GM20431 (cell line): Measurements from ENCODE around the gene TSPOAP1.

Source experiments
- in situ Hi-C: fragments of 300-500 bp; cut with MseI, MboI; formaldehyde crosslinking; loops from one replicate; pipeline ENCODE4 v1.15.0; 2020; ENCODE audit warnings: low sequenced_read_pairs; ENCODE audit not compliant: unreplicated experiment

The TSPOAP1 gene

DNA sequence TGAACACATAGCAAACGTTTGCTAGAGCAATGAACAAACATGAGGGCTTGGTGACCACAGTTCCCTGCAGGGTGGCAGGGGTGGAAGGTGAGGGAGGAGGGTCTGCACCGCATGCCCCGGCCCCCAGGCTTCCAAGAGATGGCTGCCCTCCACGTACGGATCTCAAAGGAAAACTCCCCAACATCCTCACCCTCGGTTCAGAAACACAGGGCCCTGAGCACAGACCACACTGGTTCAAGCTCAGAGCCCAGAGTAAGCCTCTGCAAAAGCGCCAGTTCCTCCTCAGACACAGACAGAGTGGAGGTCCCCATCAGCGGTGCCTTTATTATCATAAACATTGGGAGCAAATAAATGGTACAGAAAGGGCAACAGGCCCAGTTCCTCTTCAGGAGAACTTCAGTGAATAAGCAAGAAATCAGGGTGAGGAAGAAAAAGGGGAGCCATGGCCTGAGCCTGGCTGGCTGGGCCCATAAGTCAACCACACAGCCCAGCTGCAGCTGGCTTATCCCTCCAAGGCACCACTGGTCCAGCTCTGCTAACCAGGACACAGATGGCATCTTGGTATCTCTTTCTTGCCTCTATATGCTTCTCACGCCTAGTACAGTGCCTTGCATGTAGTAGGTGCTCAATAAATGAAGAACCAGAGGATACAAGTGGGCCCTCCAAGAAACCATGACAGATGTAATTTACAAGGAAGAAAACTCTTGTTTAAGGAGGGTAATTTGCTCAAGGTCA, 58.9 kb downstream of the TSPOAP1 start:
- in situ Hi-C loops: no loop called here

GRCh38 chr17:58268774-58269556, 59.6 kb downstream of the TSPOAP1 start:
- in situ Hi-C loops: no loop called here

DNA sequence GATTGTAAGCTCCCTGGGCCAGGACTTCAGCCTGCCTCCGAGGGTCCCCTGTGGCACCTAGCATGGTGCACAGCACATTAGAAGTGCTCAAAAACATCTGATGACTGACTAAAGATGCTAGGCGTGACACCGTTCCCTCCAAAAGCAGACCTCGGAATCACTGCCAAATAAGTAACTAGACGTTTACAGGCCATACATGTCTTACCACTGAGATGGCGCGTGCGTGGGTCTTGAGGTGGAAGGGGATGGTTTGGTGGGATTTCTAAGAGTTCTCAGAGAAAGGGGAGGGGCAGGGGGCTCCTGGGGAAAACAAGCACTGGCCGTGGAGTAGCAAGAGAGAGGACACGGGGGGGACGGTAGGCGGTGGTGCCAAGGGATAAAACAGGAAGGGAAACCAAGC, 60.3 kb downstream of the TSPOAP1 start:
- in situ Hi-C loops: no loop called here

- in situ Hi-C loops: no loop called here
Measured at GRCh38 chr17:58267347-58268324, 61.0 kb downstream of the TSPOAP1 start.

GRCh38 chr17:58265902-58266875, 62.4 kb downstream of the TSPOAP1 start:
- in situ Hi-C loops: no loop called here

DNA sequence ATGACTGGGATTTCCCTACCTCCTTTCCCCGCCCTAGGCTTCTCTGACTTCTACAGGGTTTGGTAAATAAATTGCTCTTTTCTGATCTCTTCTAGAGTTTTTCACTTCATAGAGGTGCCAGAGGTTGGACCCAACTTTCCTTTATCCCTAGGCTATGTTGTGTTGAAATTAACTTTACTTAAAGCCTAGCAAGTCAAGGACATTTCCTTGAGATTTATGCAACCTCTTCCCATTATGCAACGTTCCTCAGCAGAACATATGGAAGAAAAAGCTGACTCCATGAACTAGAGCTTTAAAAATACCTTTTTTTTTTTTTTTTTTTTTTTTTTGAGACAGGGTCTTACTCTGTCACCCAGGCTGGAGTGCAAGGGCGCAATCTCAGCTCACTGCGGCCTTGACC, 63.3 kb downstream of the TSPOAP1 start:
- in situ Hi-C loops: no loop called here

DNA sequence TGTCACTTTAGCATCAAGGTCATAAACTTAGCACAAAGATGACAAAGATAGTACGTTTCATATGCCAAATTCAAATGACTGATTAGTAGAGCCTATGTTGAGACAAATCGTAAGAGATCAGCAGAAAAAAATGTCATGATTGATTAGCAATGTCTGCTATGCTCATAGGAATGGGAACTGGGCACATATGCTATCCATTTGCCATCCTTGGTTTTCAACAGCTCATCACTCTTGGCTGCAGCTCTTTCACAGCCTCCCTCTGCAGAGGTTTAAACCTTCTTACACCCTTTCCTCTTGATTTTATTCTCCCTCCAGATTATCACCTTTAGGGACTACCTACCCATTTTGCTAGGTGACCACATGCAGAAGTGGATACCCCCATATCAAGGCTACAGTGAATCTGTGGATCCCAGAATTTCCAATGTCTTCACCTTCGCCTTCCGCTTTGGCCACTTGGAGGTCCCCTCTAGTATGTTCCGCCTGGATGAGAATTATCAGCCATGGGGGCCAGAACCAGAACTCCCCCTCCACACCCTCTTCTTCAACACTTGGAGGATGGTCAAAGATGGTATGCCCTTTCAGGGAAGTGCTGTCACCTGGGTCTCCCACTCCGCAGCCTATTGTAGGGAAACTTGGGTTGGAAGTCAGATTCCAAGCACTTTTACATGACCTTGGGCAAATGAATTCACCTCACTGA, 64.0 kb downstream of the TSPOAP1 start:
- in situ Hi-C loops: no loop called here

DNA sequence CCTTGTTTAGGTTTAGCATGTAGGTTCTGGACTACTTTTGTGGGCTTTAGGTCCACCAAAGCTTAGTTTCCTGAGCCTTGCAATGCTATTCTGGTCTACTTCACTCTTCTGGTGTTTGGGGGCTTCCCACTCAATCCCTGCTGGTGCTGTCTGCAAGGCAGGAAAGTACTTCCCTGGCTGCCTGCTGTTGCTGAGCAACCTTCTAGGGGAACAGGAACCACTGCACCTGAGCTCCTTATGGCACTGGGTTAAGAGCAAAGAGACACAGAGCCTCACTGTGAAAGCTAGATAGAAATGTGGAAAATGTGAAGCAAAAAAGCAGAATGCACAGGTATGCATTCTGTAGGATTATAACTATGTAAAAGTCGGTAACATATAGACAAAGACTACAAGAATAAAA, 64.8 kb downstream of the TSPOAP1 start:
- in situ Hi-C loops: no loop called here

DNA sequence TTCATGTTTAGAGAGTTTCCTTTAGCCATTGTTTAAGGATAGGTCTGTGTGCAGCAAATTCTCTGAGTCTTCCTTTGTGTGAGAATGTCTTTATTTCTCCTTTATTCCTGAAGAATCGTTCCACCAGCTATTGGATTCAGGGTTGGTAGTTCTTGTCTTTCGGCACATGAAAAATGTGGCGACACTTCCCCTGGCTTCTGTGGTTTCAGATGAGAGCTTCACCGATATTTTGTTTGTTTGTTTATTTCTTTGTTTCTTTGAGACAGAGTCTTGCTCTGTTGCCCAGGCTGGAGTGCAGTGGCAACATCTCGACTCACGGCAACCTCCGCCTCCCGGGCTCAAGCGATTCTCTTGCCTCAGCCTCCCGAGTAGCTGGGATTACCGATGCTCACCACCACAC, 66.4 kb downstream of the TSPOAP1 start:
- in situ Hi-C loops: no loop called here

DNA sequence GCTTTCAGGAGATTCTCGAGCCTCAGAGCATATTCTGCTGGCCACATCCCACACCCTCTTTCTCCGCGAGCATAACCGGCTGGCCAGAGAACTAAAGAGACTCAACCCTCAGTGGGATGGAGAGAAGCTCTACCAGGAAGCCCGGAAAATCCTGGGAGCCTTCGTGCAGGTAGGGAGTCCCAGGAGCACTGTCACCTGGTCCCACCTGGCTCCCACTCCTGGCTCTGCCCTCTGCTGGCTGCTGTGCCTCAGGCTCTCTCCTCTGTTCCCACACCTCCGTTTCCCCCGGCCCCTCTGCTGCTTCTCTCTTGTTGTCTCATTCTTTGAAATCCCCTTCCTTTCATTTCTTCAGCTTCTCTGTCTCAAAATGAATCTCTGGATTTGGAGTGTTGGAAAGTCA, 73.8 kb downstream of the TSPOAP1 start:
- in situ Hi-C loops: no loop called here

DNA sequence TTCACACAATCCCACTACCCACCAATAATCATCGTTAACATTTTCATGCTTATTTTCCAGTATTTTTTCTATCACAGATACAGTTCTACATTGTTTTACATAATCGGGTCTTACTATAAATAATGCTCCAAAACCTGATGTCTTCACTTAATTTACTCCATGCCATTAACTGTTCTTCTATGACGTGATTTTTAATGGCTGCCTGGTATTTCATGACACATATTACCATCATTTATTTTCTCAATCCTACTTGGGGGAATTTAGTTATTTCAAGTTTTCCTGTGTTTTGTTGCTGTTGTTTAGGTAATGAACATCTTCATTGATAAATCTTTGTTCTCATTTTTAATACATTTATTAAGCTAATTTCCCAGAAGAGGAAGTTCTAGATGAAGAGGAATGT, 75.5 kb downstream of the TSPOAP1 start:
- in situ Hi-C loops: no loop called here

DNA sequence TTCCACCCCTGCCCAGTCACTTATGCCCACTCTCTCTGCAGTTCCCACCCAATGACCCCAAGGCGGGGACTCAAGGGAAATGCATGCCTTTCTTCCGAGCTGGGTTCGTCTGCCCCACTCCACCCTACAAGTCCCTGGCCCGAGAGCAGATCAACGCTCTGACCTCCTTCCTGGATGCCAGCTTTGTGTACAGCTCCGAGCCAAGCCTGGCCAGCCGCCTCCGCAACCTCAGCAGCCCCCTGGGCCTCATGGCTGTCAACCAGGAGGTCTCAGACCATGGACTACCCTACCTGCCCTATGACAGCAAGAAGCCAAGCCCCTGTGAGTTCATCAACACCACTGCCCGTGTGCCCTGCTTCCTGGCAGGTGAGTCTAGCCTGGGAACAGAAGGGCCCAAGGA, 76.5 kb downstream of the TSPOAP1 start:
- in situ Hi-C loops: no loop called here
